Dermis microvascular lymphatic vessel endothelial cell (primary cell): ENCODE results near the gene NHSL1. TPM values are rescaled to one million over a fixed set of nuclear protein-coding genes. Genes with fewer than 3 reads are reported as not detected.

Experiments used
- DNase-seq, 2 donors: peaks; one replicate each; pipeline versions ENCODE4 v3.0.0 to v3.0.0-alpha.2; 2010; ENCODE audit warnings: low read depth in 2 of 2
- total RNA-seq: library from RNA; depleted of rRNA; stranded (reverse); fragments of >200 nt; gene quantifications from 2 replicates; pipeline ENCODE4 v1.2.1, GENCODE V29; 2014

Gene NHSL1
- total RNA-seq, 1 donor from 2014 or later = 25.2 TPM

DNA sequence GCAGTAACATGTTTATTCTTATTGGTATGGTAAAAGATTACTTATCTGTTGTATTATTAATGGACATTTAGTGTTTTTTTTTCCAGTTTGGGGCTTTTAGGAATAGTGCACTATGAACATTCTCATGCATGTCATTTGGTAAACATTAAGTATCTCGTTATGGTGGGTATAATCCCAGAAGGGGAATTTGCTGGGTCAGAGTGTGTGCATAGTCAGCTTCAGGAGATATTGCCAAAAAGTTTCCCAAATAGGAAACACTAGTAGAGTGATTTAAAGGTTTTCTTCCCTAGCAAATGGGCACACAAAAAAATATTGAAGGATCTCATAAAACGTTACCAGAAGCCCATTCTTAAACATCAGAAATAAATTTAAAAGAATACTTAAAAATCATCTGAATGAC lies 25.2 kb upstream of the NHSL1 start:
- DNase-seq = no peak

DNA sequence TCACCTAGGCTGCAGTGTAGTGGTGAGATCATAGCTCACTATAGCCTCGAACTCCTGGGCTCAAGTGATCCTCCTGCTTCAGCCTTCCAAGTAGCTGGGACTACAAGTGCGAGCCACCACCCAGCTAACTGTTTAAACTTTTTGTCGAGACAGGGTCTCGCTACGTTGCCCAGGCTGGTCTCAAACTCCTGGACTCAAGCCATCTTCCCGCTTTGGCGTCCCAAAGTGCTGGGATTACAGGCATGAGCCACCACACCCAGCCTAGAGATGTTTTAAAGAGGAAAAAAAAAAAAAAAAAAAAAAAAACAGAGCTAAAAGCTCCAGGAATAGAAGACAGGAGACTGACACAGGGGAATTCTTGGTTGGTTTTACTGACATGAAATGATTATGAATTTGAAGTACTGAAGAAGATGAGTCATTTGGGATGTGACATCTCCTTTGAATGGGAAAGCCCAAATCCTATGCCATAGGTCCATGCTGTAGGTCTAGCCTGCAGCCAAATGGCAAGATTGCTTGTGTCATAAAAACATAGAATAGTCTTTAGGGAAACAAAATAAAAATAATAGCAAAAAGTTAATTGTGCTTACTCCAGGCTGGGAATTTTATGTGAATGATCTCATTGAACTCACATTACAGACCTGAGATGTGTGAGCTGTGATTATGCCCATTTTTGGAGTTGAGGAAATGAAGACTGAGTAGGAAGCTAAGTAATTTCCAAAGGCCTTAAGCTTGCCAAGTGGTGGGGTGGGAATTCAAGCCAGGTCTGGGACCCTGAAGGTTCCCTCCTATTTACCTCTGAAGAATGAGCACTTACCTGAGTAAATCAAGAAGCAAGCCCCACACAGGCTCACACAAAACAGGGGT lies 24.3 kb upstream of the NHSL1 start:
- peak in 1 of 2 donors; percentile 49 for DNase-seq

DNA sequence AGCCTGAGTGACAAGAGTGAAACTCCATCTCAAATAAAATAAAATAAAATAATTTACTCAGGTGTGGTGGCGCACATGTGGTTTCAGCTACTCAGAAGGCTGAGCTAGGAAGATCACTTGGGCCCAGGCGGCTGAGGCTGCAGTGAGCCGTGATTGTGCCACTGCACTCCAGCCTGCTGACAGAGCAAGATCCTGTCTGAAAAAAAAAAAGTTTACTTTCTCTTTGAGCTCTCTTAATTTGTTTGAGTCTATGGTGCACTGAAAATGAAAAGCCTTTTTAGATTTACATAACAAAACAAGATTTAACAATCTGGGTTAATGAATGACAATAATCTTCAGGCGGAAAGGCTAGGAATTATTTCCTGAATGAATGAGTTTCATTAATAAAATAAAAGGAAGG lies 23.3 kb upstream of the NHSL1 start:
- DNase-seq = no peak

DNA sequence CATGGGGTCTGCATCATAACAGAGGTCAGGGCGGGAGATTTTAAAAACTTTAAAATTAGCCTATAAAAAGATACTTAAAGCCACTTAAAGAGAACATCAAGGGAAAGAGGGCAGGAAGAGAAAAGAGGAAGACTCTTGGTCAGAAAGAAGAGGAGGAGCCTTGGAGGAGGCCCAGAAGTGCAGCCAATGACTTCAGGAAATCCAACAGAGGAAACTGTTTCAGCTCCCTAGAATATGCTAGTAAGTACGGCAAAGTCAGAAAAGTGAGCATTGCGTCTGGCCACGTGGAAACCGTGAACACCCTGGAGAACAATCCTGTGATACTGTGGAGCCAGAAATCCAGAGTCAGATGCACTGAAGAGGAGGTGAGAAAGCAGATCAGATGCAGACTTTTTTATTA lies 22.5 kb upstream of the NHSL1 start:
- DNase-seq = peak in 1 of 2 donors; percentile 39

DNA sequence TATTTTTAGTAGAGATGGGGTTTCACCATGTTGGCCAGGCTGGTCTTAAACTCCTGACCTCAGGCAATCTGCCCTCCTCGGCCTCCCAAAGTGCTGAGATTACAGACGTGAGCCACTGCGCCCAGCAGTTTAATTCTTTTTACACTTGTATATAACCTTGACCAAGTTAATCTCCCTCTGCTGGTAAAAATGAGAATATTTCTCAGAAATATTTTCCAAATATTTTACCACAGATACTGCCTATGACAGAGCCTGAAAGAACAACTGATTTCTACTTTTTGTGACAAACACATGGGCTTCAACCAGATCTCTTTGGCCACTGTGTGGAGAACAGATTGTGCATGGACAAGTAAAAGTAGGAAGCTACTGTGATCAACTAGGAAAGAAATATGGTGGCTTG lies 21.2 kb upstream of the NHSL1 start:
- DNase-seq = peak in 1 of 2 donors; percentile 28

DNA sequence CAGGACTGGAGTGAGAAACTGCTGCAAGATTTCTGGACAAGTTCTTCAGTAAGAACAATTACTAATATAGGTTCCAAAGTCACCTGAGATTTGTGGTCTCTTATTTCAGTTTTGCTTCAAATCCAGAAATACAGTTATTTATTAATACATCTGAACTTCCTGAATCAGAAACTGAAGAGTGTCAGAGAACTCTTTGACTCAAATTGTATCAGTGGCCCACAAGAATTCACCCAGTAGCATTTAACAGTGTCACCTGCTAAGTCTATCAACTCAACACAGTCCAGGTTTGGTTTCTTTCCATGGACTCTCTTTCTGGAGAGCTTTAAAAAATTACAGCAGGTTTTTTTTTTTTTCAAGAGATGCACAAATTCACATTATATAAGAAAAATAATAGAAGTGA lies 18.8 kb upstream of the NHSL1 start:
- DNase-seq = no peak

DNA sequence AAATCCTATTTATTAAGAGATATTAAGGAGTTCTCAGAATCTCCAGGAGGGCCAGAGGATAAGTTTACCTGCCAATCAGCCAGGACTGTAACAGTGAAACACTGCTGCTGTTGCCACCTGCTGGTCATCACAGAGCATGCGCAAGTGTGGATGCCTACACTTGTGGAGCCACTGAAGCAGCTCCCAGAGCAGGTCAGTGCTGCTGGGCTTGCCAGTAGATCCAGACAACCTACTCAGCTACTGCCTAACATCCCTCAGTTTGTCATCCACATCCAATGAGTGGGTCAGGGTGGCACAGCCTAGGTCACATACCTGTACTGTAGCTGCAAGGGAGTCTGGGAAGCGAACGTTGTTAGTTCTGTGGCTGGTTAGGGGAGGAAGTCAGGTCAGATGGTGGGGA lies 18.3 kb upstream of the NHSL1 start:
- peak; percentile 23 to 64 for DNase-seq

DNA sequence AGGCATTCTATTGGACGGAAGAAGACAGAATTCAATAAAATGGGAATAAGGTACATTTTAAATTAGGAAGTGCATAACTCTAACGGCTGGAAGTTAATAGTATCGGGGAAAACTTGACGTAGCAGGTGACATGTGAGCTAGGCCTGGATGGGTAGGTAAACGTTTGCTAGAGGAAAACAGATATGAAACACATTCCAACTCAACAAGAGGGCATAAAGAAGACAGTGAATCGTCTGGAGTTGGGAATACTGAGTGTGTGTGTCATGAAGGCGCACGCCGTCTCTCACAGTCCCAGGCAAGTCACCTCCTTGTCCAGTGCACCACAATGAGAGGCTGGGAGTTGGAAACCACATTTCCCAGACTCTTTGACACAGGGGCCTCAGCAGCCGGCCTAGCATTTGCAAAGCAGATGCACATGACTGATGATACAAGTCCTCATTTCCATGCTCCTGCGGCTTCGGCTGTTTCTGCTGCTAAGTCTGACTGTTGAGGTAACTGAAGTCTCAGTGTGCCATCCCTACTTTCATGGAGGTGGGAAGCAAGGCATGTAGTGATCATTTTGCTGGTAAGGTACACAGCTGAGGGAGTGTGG lies 16.5 kb upstream of the NHSL1 start:
- no peak for DNase-seq

DNA sequence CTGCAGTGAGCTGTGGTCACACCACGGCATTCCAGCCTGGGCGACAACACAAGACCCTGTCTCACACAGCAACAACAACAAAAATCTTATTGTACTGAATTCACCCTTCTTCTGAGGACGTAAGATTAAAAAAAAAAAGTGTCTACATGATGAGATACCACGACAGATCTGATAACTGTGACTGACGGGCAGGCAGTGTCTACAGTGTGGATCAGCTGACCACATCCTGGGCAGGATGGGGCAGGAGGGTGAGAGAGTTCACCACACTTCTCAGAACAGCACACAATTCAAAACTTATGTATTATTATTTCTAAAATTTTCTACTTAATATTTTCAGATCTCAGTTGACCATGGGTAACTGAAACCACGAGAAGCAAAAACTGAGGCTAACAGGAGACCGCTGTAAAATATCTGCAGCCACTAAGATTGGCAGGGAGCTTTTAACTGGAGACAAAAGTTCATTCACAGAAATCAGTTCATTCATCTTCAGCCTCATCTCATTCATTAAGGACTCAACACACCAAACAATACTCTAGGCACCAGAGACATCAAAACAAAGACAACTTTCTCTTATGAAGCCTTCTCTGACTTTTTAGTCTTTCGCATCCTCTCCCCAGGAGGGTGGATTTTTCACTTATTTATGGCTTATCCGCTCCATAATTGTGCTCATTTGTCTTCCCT lies 15.7 kb upstream of the NHSL1 start:
- no peak for DNase-seq

DNA sequence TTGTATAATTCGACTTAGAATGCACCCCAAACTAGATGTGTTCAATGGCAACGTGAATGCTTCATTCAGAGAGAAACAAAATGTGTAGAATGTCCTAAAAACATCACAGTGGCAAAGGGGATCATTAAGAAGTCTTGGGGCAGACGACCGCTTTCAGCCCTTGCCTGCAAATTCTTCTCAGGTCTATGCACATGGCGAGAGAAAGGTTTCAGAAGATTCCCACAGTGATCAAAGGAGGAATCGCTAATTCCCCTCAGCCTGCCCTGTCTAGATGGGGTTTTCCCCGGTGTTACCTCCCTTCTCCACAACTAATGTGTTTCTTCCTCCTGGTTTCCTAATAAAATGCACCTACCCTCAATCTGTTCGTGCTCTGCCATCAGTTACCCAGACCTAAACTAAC lies 13.3 kb upstream of the NHSL1 start:
- no peak for DNase-seq

DNA sequence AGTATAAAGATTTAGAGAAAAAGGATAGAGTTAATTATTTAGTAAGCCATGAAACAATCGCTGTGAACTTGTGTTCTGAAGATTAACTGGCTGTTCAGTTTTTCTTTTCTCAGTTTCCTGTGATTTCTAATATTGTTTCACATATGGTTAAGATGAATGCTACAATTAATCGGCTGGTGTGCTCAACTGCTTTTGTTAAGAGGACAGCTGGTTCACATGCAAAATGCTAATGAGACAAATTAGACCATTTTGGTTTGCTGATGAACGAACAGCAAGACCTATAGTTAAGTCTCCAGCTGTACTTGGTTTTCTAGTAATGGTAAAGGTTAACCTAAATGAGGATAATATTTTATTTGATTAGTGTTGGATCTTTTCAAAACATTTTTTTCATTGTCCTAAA lies 10.8 kb upstream of the NHSL1 start:
- DNase-seq = no peak

DNA sequence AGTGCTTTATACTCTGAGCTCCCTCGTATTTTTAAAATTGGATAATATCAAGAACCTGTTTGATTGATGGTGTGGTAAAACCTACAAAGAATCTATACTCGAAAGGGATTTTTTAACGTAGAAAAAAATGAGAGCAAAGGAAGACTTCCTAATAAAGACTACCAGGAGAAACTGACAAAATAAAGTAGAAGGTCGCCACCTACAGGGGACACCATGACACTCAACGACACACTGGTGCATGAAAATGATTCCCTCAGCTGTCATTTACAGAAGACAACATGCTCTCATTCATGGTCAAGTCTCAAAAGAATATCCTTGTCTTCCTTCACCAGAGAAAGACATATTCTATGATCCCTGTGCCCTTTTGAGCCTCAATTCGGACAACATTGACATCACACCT lies 10.1 kb upstream of the NHSL1 start:
- DNase-seq = peak; percentile 34 to 66

DNA sequence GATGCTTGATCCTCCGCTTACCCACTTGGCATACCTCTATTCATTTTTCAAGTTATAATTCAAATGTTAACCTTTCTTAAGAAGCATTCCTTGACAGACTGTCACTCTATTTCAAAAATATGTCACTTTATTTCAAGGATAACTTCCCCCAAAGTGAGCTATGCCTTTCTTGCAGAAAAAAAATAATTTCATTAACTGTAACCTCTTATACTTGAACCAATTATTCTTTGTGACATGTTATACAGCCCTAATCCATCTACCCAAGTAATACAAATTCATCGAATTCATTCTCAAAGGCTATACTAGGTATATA lies 9.3 kb upstream of the NHSL1 start:
- DNase-seq = no peak

DNA sequence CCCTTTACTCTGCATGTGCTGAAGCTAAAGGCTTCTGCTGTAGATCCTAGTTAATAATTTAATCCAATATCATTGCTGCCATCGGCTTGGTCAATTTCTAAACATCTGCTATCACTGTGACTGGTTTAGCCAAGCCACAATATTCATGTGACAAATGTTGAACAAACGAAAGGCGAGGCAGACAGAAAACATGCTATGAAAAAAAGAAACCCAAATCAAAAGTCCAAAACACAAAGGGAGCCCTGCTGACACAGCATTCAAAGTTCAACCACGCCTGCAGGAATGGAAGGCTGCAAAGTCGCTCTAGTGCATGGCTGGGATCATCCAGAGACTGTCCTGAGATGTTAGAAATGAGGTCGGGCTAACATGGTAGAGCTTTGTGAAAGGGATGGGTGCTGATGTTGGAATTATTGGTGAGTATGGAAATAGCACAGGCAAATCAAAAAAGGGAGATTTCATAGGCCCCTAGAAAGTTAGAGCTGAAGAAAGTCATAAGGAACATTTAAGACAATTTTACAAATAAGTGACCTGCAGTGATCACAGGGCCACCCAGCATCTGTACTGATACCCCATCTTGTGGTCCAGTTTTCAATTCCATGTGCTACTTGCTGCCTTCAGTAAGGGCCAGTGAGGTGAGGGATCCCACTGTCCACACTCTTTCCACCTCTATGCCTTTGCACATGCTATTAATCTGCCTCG lies 8.8 kb upstream of the NHSL1 start:
- no peak for DNase-seq

DNA sequence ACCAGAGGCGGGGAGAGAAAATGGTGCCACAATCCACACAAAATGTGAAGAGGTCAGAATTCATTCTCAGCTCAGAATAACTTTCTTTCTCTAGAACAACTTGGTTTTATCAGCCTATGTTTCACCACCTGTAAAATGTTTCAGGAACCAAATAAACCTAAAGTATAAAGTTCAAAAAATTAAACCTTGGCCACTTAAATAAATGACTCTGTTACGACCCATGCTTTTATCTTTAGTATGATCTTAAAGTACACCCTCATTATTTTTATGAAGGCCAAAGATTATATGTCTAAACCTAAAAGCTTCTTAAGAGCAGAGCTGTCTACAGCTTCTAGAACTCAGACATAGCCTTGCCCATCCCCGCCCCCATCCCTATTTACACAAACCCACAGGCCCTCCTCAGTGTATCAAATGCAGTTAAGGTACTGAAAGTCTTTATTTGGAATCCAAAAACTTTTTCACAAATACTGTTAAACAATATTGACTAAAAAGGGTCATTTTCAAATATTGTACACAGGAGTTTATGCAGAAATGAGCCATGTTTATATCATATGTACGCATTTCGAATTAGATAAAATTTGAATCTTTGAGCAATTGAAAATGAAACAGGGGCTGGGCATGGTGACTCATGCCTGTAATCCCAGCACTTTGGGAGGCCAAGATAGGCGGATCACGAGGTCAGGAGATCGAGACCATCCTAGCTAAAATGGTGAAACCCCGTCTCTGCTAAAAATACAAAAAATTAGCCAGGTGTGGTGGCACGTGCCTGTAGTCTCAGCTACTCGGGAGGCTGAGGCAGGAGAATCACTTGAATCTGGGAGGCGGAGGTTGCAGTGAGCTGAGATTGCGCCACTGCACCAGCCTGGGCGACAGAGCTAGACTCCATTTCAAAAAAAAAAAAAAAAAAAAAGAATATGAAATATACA lies 5.7 kb upstream of the NHSL1 start:
- no peak for DNase-seq

DNA sequence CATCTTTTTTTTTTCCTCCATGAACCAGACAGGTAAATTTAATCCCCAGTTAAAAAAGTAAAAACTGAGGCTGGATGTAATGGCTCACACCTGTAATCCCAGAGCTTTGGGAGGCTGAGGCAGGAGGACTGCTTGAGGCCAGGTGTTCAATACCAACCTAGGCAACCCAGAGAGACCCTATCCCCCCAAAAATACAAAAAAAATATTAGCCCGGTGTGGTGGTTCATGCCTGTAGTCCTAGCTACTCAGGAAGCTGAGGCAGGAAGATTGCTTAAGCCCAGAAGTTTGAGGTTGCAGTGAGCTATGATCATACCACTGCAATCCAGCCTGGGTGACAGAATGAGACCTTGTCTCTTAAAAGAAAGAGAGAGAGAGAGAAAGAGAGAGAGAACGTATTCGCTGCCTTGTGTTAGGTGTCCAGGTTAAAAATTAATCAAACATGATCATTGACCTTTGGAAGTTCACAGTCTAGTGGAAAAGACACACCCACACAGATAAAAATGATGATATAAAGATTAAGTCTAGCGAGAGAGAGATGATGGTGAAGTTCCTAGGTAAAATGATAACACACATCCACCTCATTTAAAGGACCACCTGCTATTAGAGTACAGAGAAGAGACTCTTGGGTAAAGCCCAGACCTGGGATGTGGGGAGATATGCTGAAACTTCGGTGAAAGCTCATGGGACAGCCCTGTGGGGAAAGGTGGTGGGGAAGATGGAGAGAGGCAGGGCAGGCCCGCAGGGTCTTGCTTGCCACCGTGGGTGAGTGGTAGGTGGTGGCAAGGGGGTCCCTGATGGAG lies 4.8 kb upstream of the NHSL1 start:
- DNase-seq = no peak

DNA sequence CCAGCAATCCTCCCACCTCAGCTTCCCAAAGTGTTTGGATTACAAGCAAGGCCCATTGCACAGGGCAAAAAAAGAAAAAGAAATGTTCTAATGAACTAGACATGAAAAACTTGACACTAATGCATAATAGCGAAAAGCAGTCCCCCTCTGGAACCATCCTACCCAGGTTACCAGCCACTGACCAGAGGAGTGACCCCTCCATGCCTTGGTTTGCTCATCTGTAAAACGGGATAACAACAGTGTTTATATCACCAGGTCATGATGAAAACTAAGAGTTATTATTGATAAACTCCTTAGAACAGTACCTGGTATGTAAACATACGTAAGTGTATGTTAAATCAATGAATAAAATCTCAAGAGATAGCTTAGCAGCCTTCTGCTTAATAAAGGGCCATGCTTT lies 3.3 kb upstream of the NHSL1 start:
- DNase-seq = no peak

DNA sequence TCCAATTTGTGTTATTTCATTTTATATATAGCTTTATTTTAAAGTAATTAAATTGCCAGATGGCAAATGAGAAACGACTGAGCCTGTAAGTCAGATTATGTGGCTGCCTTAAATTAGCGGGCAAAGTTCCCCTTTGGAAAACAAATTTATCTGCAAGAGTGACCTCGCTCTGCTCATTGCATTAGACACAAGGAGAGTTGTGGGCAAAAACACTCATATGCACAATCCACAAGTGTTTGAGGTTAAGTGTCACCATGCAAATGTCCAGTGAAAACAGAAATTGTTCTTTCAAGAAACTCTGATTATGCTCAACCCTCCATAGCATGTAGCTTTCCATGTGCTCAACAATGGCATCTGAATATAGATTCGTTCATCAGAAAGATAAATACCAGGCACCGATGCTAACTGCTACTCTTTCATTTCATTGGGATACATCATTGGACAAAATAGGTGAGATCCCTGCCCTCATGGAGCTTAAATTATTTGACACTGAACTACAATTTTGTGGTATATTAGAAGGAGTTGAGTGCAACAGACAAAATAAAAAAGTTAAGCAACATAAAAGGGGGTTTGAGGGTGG lies 1.7 kb upstream of the NHSL1 start:
- DNase-seq = no peak

DNA sequence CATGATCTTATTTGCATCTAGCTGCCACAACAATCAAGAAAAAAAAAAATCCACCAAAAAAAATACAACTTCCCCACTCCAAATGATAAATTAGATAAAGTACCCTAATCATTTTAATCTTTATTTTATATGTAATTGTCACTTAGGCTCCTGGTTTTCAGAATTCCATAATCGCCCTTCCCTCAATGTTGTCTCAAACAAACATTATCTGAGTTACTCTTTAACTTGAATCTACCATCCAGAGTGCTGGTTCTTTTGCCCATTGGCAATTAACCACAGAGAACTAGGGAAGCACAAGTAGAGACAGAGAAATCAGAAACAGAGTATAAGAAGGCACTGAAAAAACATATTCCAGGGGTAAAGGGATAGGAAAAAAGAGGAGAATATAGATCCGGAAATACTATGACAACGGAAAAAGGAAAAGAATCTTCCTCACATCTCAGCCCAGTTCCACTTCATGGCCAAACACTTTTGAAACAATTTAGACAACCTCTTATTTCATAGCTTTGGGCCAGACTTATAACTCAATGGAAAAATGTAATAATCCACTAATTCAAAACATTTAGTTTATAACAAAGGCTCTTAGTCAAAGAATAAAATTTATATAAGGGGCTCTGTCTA lies 861 bp upstream of the NHSL1 start:
- no peak for DNase-seq
